ENCODE measurements around the gene LEFTY1.

The LEFTY1 gene

GRCh38 chr1:225851805-225852204 lies 37.1 kb downstream of the LEFTY1 start:
- Histone ChIP-seq H3K4me3 (ENCODE audit: low read length in 2 of 2) (no peak overlapping the region), H3K27me3 (ENCODE audit: control insufficient read depth in 2 of 2, insufficient read depth in 2 of 2, low read length in 2 of 2) (no peaks in the 10 kb centered on the region), H3K27ac (ENCODE audit: low read depth in 2 of 2, low read length in 2 of 2) (no peak overlapping the region), H3K9ac (ENCODE audit: low read depth in 1 of 2, low read length in 2 of 2) (no peak overlapping the region), H3K4me1 (ENCODE audit: control insufficient read depth in 2 of 2, insufficient read depth in 2 of 2, low read length in 2 of 2) (peaks cover 13 to 24% of the 10 kb centered on the region in 2 donors), H3K9me3 (ENCODE audit: control insufficient read depth in 2 of 2, low read length in 2 of 2) (no peaks in the 10 kb centered on the region), H3K36me3 (ENCODE audit: control insufficient read depth in 2 of 2, insufficient read depth in 2 of 2, low read length in 2 of 2) (peaks cover 69 to 76% of the 10 kb centered on the region in 2 donors)

GRCh38 chr1:225850370-225850769 lies 38.6 kb downstream of the LEFTY1 start:
- peaks cover 13 to 24% of the 10 kb centered on the region in 2 donors for H3K4me1 ChIP-seq (ENCODE audit: control insufficient read depth in 2 of 2, insufficient read depth in 2 of 2, low read length in 2 of 2)
- H3K9ac ChIP-seq (ENCODE audit: low read depth in 1 of 2, low read length in 2 of 2): no peak overlapping the region
- no peaks in the 10 kb centered on the region for H3K9me3 ChIP-seq (ENCODE audit: control insufficient read depth in 2 of 2, low read length in 2 of 2)
- H3K36me3 ChIP-seq (ENCODE audit: control insufficient read depth in 2 of 2, insufficient read depth in 2 of 2, low read length in 2 of 2): peaks cover 70 to 76% of the 10 kb centered on the region in 2 donors
- H3K27ac ChIP-seq (ENCODE audit: low read depth in 2 of 2, low read length in 2 of 2): no peak overlapping the region
- no peak overlapping the region for H3K4me3 ChIP-seq (ENCODE audit: low read length in 2 of 2)
- no peaks in the 10 kb centered on the region for H3K27me3 ChIP-seq (ENCODE audit: control insufficient read depth in 2 of 2, insufficient read depth in 2 of 2, low read length in 2 of 2)

- Histone ChIP-seq H3K36me3 (ENCODE audit: control insufficient read depth in 2 of 2, insufficient read depth in 2 of 2, low read length in 2 of 2) (peaks cover 66 to 74% of the 10 kb centered on the region in 2 donors), H3K27ac (ENCODE audit: low read depth in 2 of 2, low read length in 2 of 2) (no peak overlapping the region), H3K4me3 (ENCODE audit: low read length in 2 of 2) (no peak overlapping the region), H3K9me3 (ENCODE audit: control insufficient read depth in 2 of 2, low read length in 2 of 2) (no peaks in the 10 kb centered on the region), H3K4me1 (ENCODE audit: control insufficient read depth in 2 of 2, insufficient read depth in 2 of 2, low read length in 2 of 2) (peaks cover 13 to 24% of the 10 kb centered on the region in 2 donors), H3K27me3 (ENCODE audit: control insufficient read depth in 2 of 2, insufficient read depth in 2 of 2, low read length in 2 of 2) (no peaks in the 10 kb centered on the region), H3K9ac (ENCODE audit: low read depth in 1 of 2, low read length in 2 of 2) (no peak overlapping the region)
These were observed 39.0 kb downstream of the LEFTY1 start for GRCh38 chr1:225849925-225850324.

GRCh38 chr1:225848030-225848955 lies 40.7 kb downstream of the LEFTY1 start:
- Histone ChIP-seq H3K4me1 (ENCODE audit: control insufficient read depth in 2 of 2, insufficient read depth in 2 of 2, low read length in 2 of 2) (peaks cover 13 to 24% of the 10 kb centered on the region in 2 donors), H3K27me3 (ENCODE audit: control insufficient read depth in 2 of 2, insufficient read depth in 2 of 2, low read length in 2 of 2) (no peaks in the 10 kb centered on the region), H3K4me3 (ENCODE audit: low read length in 2 of 2) (no peak overlapping the region), H3K9ac (ENCODE audit: low read depth in 1 of 2, low read length in 2 of 2) (peak overlapping the region in 1 of 2 donors; percentile 28), H3K27ac (ENCODE audit: low read depth in 2 of 2, low read length in 2 of 2) (peak overlapping the region in 1 of 2 donors; percentile 33), H3K36me3 (ENCODE audit: control insufficient read depth in 2 of 2, insufficient read depth in 2 of 2, low read length in 2 of 2) (peaks cover 57 to 68% of the 10 kb centered on the region in 2 donors), H3K9me3 (ENCODE audit: control insufficient read depth in 2 of 2, low read length in 2 of 2) (no peaks in the 10 kb centered on the region)

- Histone ChIP-seq H3K4me1 (ENCODE audit: control insufficient read depth in 2 of 2, insufficient read depth in 2 of 2, low read length in 2 of 2) (peaks cover 13 to 24% of the 10 kb centered on the region in 2 donors), H3K9ac (ENCODE audit: low read depth in 1 of 2, low read length in 2 of 2) (peak overlapping the region in 1 of 2 donors; percentile 28), H3K27ac (ENCODE audit: low read depth in 2 of 2, low read length in 2 of 2) (peak overlapping the region; percentile 20 to 33)
These were observed 41.3 kb downstream of the LEFTY1 start for GRCh38 chr1:225847610-225848009.

GRCh38 chr1:225846331-225847310 lies 42.3 kb downstream of the LEFTY1 start:
- Histone ChIP-seq H3K9ac (ENCODE audit: low read depth in 1 of 2, low read length in 2 of 2) (no peak overlapping the region), H3K36me3 (ENCODE audit: control insufficient read depth in 2 of 2, insufficient read depth in 2 of 2, low read length in 2 of 2) (peaks cover 41 to 61% of the 10 kb centered on the region in 2 donors), H3K4me1 (ENCODE audit: control insufficient read depth in 2 of 2, insufficient read depth in 2 of 2, low read length in 2 of 2) (peaks cover 13 to 24% of the 10 kb centered on the region in 2 donors), H3K27ac (ENCODE audit: low read depth in 2 of 2, low read length in 2 of 2) (no peak overlapping the region), H3K9me3 (ENCODE audit: control insufficient read depth in 2 of 2, low read length in 2 of 2) (no peaks in the 10 kb centered on the region), H3K27me3 (ENCODE audit: control insufficient read depth in 2 of 2, insufficient read depth in 2 of 2, low read length in 2 of 2) (no peaks in the 10 kb centered on the region), H3K4me3 (ENCODE audit: low read length in 2 of 2) (no peak overlapping the region)

More at GRCh38 chr1:225847610-225848009, 41.3 kb downstream of the LEFTY1 start:
- no peaks in the 10 kb centered on the region for H3K9me3 ChIP-seq (ENCODE audit: control insufficient read depth in 2 of 2, low read length in 2 of 2)
- H3K36me3 ChIP-seq (ENCODE audit: control insufficient read depth in 2 of 2, insufficient read depth in 2 of 2, low read length in 2 of 2): peaks cover 50 to 65% of the 10 kb centered on the region in 2 donors
- H3K27me3 ChIP-seq (ENCODE audit: control insufficient read depth in 2 of 2, insufficient read depth in 2 of 2, low read length in 2 of 2): no peaks in the 10 kb centered on the region
- H3K4me3 ChIP-seq (ENCODE audit: low read length in 2 of 2): no peak overlapping the region

GRCh38 chr1:225845571-225846259 lies 43.2 kb downstream of the LEFTY1 start:
- Histone ChIP-seq H3K9me3 (ENCODE audit: control insufficient read depth in 2 of 2, low read length in 2 of 2) (no peaks in the 10 kb centered on the region), H3K27me3 (ENCODE audit: control insufficient read depth in 2 of 2, insufficient read depth in 2 of 2, low read length in 2 of 2) (no peaks in the 10 kb centered on the region), H3K4me3 (ENCODE audit: low read length in 2 of 2) (no peak overlapping the region), H3K9ac (ENCODE audit: low read depth in 1 of 2, low read length in 2 of 2) (no peak overlapping the region), H3K36me3 (ENCODE audit: control insufficient read depth in 2 of 2, insufficient read depth in 2 of 2, low read length in 2 of 2) (peaks cover 37 to 58% of the 10 kb centered on the region in 2 donors), H3K27ac (ENCODE audit: low read depth in 2 of 2, low read length in 2 of 2) (no peak overlapping the region), H3K4me1 (ENCODE audit: control insufficient read depth in 2 of 2, insufficient read depth in 2 of 2, low read length in 2 of 2) (peaks cover 13 to 24% of the 10 kb centered on the region in 2 donors)

GRCh38 chr1:225845097-225845496 lies 43.8 kb downstream of the LEFTY1 start:
- H3K27me3 ChIP-seq (ENCODE audit: control insufficient read depth in 2 of 2, insufficient read depth in 2 of 2, low read length in 2 of 2): no peaks in the 10 kb centered on the region
- no peak overlapping the region for H3K27ac ChIP-seq (ENCODE audit: low read depth in 2 of 2, low read length in 2 of 2)
- peaks cover 37 to 56% of the 10 kb centered on the region in 2 donors for H3K36me3 ChIP-seq (ENCODE audit: control insufficient read depth in 2 of 2, insufficient read depth in 2 of 2, low read length in 2 of 2)
- H3K4me1 ChIP-seq (ENCODE audit: control insufficient read depth in 2 of 2, insufficient read depth in 2 of 2, low read length in 2 of 2): peaks cover 13 to 24% of the 10 kb centered on the region in 2 donors
- no peak overlapping the region for H3K4me3 ChIP-seq (ENCODE audit: low read length in 2 of 2)
- H3K9me3 ChIP-seq (ENCODE audit: control insufficient read depth in 2 of 2, low read length in 2 of 2): no peaks in the 10 kb centered on the region
- no peak overlapping the region for H3K9ac ChIP-seq (ENCODE audit: low read depth in 1 of 2, low read length in 2 of 2)

- Histone ChIP-seq H3K27ac (ENCODE audit: low read depth in 2 of 2, low read length in 2 of 2) (no peak overlapping the region), H3K36me3 (ENCODE audit: control insufficient read depth in 2 of 2, insufficient read depth in 2 of 2, low read length in 2 of 2) (peaks cover 33 to 56% of the 10 kb centered on the region in 2 donors)
These were observed 44.5 kb downstream of the LEFTY1 start for GRCh38 chr1:225844236-225845061.

More at GRCh38 chr1:225844236-225845061, 44.5 kb downstream of the LEFTY1 start:
- no peaks in the 10 kb centered on the region for H3K27me3 ChIP-seq (ENCODE audit: control insufficient read depth in 2 of 2, insufficient read depth in 2 of 2, low read length in 2 of 2)
- H3K4me3 ChIP-seq (ENCODE audit: low read length in 2 of 2): no peak overlapping the region
- no peak overlapping the region for H3K9ac ChIP-seq (ENCODE audit: low read depth in 1 of 2, low read length in 2 of 2)
- H3K9me3 ChIP-seq (ENCODE audit: control insufficient read depth in 2 of 2, low read length in 2 of 2): no peaks in the 10 kb centered on the region
- H3K4me1 ChIP-seq (ENCODE audit: control insufficient read depth in 2 of 2, insufficient read depth in 2 of 2, low read length in 2 of 2): peaks cover 13 to 20% of the 10 kb centered on the region in 2 donors

All from mucosa of rectum (tissue), 2 donors.